DMS153 (cell line): ENCODE measurements around the gene ABCD1.
"Not testable (repeated sequence)": the region's sequence is repeated elsewhere in the genome, so short reads cannot be mapped to it uniquely, and the experiment has no call there.

ENCODE experiments used
- DNase-seq: peaks from one replicate; lab custom pipeline; 2025; lab: John Stamatoyannopoulos, UW

The ABCD1 gene

DNA sequence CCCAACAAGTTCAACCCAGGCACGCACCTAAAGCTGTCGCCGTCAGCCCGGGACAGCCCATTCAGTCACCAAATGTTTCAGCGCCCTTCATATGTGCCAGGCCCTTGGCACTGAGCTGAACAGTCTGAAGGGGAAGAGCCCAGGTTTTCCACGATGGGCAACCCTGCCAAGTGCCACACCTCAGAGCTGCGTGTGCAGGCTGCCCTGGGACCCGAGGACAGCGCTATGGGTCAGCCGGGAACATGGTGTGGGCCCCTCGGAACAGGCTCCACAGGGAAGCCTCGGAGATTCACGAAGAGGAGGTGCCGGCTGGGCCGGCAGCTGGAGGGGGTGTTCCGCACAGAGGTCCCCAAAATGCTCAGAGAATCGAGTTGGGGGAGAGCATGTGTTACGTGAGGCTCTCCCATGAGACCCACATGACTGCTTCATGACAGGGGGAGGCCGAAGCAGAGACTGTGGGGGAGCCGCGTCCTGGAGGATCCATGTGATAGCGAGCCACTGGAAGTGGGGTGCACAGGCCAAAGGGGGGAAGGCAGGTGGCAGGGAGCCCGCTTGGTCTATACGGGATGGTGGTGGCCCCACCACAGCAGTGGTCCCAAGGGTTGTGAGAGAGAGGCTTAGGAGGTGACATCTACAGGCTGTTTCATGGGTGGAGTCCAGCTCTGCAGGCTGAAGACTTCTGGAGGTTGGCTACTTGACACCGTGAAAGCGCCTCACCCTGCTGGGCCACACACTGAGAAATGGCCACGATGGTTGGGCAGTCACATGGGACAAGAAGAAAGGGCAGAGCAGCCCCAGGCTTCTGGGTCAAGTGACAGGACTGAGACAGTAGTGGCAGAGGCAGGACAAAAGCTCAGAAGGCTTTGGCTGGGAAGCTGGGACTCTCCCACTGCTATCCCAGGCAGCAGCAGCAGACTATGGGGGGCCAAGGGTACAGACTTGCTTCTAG lies 14.7 kb upstream of the ABCD1 start:
- DNase-seq, result no peak

DNA sequence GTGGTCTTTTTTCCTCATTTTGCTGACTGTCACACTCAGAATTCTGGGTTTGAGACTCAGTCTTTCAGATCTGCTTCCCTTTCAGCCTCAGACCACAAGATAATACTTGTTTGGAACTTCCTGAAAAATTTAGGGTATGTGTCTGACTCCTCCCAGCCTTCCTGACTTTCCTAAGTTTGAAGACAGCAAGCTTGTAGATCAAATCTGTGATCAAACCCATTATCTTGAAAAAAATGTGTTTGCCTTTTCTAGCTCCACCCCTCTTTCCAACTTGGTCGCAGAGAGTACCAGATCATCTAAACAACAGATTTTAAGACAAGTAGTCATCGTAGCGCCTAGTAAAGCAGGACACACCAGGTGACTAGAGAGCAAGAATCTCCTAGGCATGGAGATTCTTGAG lies 10.4 kb upstream of the ABCD1 start:
- no peak for DNase-seq

DNA sequence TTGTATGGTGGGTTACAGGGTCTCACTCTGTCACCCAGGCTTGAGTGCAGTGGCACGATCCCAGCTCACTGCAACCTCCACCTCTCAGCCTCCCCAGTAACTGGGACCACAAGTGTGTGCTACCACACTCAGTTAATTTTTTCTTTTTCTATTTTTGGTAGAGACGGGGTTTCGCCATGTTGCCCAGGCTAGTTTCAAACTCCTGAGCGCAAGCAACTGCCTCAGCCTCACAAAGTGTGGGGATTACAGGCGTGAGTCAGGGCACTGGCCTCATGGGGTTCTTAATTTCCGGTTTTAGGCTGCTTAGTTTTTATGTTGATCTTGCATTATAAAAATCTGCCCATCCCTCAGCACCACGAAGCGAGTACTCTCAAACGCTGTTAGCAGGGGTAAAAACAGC lies 7.2 kb upstream of the ABCD1 start:
- DNase-seq, result no peak

DNA sequence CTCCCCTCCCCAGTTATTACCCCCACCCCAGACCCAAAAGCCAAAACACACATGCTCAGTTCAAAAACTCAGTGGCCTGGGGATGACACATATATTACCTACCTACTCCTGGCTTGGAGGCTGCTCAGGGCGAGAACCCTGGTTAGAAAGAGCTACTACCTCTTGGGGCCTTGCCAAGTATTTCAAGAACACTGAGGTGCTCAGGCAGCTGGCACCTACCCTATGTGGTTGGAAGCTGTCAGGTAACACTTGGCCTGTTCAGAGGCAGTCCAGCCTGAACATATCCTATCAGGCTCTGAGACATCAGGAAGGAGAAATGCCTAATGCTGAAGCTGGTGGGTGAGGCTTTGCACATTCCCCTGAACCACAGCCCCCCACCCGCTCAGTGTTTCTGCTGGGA lies 5.4 kb upstream of the ABCD1 start:
- DNase-seq, result no peak

DNA sequence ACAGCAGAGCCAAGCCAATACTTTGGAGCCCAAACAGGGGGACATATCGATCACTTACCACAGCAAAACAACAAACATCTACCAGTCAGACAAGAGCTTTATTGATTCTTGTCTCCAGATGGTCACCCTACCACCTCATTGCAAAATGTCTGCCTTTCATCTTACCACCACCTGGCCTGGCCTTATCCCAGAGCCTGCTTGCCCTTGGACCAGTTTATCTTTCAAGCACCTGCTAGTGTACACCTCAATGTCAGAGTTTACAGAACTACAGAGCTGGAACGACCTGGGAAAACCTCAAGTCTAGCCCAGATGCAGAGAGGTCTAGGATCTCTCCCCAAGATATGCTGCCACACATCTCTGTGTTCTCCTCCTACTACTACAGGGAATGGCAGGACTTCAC lies 5.0 kb upstream of the ABCD1 start:
- no peak for DNase-seq

DNA sequence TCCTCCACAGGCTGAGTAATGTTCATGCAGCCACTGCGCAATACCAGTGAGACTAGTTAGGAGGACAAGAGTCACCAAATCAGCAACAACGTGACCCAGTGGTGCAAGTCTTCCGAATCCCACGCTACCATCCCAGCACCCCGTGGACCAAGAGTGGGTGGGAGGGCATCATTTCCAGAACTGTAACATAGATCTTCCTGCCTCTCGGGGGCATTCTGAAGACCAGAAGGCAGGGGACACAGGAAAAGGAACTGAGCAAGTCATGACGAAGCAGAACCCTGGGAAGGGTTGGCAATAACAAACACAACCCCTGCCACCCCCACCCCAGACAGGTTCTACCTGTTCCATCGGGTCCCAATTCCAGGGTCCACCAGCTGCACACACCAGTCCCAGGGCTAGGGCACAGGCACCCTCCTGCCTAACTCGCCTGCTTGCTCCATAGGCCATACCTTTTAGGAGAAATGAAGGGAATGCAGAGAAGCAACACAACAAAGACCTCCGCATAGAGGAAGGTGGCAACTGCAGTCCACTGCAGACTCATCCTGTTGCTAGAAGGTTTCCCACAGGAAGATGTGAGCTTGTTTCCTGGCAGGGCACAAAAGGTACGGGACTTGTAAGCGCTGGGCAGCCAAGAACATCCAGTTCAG lies 1.8 kb upstream of the ABCD1 start:
- DNase-seq, result no peak

DNA sequence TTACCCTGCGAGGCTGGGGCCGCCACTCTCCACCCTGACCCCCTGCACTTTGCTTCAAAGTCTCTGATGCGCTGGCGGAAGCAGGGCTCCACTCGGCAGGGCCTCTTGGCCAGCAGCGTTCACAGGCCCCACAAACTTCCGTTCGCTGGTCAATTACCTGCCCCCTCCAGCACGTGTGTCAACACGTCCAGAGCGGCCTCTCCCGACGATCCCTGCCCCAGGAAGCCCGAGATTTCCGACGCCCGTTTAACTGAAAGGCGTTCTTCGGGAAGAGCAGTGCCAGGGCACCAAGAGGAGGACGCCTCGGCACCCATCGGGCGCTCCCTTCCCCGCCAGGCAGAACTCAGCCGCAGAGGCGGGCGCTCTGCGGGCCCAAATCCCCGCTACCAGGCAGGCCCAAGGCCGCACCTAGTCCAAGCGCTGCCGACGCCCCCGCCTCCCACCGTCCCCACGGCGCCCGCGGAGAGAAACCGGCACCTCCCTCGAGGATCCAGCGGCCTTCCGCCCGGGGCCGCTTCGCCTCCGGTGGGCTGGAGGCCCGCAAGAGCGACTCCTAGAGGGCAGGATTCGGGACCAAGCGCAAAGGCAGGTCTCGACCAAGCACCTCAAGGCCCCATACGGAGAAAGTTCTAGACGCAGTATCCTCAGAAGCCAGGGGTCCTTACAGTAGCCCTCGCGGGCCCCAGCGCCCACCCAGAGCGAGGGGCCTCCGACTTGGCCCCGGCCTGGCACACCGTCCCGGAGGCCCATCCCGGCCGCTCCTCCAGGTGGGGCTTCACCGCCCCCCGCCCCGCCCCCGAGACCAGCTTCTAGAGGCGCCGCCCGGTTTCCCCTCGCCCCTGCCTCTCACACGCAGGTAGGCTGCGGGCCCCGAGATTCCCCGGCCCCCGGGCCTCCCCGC lies 1.1 kb upstream of the ABCD1 start:
- DNase-seq, result peak; percentile 16

DNA sequence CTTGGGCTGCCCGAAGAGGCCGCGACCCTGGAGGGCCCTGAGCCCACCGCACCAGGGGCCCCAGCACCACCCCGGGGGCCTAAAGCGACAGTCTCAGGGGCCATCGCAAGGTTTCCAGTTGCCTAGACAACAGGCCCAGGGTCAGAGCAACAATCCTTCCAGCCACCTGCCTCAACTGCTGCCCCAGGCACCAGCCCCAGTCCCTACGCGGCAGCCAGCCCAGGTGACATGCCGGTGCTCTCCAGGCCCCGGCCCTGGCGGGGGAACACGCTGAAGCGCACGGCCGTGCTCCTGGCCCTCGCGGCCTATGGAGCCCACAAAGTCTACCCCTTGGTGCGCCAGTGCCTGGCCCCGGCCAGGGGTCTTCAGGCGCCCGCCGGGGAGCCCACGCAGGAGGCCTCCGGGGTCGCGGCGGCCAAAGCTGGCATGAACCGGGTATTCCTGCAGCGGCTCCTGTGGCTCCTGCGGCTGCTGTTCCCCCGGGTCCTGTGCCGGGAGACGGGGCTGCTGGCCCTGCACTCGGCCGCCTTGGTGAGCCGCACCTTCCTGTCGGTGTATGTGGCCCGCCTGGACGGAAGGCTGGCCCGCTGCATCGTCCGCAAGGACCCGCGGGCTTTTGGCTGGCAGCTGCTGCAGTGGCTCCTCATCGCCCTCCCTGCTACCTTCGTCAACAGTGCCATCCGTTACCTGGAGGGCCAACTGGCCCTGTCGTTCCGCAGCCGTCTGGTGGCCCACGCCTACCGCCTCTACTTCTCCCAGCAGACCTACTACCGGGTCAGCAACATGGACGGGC lies 579 bp downstream of the ABCD1 start:
- no peak for DNase-seq

DNA sequence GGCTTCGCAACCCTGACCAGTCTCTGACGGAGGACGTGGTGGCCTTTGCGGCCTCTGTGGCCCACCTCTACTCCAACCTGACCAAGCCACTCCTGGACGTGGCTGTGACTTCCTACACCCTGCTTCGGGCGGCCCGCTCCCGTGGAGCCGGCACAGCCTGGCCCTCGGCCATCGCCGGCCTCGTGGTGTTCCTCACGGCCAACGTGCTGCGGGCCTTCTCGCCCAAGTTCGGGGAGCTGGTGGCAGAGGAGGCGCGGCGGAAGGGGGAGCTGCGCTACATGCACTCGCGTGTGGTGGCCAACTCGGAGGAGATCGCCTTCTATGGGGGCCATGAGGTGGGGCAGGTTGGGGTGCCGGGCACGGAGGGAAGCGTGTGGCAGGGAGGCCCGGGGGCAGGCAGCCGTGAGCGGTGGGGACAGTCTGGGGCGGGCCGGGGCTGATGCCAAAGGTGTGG lies 1.2 kb downstream of the ABCD1 start:
- DNase-seq, result no peak

DNA sequence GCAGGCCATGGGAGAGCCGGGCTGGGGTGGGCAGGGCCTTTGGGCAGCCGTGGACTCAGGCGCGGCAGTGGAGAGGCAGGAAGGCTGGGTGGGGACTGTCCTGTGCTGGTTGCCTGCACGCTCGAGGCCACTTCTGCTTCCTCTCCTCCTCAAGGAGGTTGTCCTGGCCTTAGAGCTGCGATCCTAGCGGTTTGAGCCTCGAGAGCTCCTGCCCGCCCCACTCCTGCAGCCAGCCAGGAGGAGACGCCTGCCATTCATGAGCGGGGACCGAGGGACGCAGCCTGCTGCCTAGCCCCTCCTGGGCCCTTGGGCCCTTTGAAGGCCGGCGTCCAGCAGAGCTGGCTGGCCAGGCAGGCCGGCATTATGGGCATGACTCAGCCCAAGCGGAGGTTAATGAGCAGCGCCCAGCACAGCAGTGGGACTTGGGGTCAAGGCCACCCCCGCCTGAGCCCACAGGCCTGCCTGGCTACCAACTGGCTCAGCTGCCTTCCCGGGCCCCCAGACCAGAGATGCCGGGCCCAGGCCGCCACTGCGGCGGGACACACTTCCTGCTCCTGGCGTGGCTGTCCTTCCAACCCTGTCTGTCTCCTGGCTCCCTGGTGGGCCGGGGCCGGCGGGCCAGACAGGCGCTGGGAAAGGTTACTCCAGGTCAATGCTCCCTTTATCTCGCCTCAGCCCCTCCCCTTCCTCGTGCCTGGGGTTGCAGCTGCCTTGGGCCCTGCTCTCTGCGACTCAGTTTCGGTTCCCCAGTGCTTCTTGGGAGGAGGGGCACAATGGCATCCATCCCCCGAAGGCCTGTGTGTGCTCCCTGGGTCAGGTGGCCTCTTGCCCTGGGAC lies 1.8 kb downstream of the ABCD1 start:
- peak; percentile 36 for DNase-seq

DNA sequence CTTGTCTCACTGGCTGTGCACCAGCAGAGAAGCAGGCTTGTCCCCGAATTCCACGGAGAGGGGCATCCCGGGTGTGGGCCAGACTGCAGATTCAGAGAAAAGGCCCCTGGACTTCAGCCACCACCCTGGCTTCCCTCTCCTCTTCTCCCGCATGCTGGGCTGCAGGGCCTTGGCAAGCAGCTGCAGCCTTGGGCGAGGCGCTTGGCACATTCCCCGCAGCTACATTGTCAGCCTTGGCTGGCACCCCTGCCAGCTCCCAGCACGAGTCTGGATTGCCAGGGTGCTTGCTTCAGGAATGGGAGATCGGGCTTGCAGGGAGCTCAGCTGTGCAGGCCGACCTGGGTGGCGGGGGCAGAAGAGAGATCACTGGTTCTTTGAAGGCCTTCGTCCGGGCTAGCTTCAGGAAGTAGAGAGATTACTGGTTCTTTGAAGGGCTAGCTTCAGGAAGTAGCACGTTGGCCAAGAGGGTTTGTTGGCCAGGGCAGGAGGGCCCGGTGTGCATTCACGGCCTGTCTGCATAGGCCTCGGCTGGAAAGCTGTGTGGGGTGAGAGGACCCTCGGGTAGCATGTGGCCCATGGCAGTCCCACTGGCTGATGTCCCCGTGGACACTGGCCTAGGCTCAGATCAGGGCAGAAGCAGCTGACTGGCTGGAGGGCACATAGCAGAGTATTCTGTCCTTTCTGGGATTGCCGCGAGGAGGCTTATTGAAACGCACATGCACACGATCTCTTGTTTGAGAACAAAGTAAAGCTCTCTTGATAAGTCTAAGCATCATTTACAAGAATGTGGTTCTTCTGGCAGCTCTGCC lies 2.7 kb downstream of the ABCD1 start:
- peak; percentile 58 for DNase-seq

DNA sequence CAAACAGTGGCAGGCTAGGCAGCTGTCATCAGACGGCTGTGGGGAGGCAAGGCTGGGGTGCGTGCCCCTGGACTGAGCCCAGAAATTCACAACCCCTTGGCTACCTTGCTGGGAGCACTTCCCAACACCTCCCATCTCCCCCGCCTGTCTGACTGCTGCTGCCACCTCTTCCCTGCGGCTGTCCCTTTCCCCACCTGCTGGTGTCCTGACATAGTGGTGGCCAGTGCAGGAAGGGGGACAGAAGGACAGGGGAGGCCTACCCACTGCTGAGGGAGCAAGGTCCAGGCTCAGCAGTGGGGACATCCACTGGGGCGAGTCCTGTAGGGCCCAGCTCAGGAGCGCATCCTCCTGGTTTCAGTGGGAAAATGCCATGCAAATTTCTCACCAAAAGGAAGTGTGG lies 3.4 kb downstream of the ABCD1 start:
- no peak for DNase-seq

DNA sequence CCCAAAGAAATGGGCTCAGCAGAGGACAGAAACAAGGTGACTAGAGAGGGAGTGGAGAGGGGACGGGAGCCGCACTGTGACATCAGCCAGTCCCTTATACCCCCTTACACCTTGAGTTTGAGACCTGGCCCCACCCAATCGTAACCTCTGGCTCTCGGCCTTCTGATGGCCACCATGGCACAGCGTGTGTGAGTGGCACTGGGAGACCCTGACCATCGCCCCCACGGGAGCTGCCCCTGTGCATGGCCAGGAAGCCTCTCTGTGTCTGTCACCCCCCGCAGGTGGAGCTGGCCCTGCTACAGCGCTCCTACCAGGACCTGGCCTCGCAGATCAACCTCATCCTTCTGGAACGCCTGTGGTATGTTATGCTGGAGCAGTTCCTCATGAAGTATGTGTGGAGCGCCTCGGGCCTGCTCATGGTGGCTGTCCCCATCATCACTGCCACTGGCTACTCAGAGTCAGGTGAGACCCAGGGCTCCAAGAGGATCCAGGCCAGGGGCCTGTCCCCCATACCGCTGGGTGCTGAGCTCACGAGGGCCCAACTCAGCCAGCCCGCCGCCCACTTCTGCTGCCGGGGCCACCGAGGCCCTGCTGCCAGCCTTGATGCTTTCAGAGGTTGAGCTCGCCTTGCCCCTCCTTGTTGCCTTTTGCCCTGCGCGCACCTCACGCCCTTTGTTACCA lies 4.4 kb downstream of the ABCD1 start:
- no peak for DNase-seq

DNA sequence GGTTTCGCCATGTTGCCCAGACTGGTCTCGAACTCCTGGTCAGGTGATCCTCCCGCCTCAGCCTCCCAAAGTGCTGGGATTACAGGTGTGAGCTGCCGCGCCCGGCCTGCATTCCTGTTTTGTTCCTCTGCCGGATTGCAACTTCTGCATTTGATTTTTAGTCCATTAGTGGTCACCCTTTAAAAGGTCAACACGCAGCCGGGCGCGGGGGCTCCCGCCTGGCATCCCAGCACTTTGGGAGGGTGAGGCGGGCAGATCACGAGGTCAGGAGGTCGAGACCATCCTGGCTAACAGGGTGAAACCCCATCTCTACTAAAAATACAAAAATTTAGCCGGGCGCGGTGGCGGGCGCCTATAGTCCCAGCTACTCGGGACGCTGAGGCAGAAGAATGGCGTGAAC lies 5.5 kb downstream of the ABCD1 start:
- not testable (repeated sequence) for DNase-seq

DNA sequence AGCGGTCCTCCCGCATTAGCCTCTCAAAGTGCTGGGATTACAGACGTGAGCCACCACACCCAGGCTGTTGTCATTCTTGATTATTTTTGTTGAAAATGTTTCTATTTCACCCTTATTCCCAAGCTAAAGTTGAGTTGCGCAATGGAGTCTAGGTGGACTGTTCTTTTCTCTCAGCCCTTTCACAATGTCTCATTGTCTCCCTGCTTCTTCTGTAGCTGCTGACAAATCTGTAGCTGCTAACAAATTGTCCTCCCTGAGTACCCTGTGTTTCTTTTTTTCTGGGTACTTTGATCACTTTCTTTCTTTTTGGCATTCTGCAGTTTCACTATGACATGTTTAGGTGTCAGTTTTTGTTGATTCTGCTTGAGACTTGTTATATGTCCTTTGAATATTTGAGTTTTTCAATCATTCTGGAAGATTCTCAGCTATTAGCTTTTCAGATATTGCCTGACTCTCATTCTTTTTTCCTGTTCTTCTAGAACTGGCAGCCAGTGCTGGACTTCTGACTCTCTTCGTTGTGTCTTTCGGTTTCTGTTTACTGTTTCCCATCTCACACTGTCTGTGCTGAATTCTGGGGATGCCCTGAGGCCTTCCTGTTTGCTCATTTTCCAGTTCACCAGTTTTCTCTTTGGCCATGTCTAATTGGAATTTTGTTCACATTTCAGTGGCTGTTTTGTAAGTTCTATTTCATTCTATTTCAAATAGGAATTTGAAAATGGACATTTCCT lies 6.6 kb downstream of the ABCD1 start:
- no peak for DNase-seq

DNA sequence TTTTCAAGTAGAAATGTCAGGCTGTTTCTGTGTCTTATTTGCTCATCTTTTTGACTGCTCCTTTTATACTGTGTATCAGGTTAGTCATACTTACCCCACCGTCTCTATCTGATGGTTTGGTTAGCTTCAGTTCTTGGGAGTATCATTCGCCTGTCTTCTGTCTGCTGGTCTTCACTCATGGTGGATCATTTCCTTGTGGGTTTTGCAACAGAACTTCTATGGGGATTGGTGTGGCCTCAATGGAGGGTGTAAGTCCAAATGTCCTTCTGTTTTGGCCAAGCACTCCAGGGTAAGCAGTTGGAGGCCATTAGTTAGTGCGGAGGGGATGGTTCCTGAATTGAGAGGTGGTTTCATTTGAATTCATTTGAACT lies 7.2 kb downstream of the ABCD1 start:
- DNase-seq, result no peak

DNA sequence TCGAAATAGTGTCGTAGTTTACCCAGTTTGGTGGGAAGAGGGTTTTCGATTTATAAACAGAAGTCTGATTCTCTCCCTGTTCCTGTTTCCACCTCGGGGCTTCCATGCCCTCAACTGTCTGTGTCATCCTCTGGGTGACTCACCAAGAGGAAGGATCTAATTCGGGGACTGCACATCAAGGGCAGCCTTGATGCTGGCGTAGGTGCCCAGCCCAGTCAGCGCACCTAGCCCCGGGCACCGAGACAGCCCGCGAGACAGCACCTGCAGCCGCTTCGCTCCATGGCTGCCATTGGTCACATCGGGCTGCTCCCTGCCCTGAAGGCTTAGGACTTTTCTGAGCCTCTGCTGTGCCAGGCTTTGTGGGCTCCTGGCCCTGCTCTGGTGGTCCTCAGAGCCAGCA lies 7.7 kb downstream of the ABCD1 start:
- no peak for DNase-seq

DNA sequence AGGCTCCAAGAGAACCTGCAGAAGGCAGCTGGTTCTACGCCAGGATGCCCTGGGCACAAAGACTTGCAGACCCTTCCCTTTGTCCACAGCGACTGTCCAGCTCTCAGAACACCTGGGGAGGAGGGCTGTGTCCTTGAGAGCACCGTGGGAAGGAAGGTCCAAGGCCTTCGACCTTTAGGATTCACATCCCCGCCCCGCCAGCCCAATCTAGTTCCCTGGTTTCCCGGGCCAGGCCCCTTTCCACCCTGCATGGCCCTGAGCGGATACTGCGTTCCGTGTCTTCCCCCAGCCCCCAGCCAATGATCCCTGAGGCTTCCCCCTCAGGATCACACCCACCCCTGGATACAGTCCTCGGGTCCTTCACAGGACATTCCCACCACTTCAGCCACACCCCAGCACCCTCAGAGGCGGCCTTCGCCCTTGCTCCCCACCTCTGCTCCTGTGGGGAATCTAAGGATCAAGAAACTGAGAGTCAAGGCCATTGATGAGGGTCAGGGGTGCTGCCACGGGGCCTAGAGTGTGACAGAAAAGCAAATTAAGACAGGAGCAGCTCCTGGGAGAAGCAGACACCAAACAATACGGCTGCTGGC lies 9.1 kb downstream of the ABCD1 start:
- no peak for DNase-seq
